Cerebellar cortex (tissue), 1 donor: ENCODE data around the gene TTLL11.

Experiments used
- DNase-seq: peaks from one replicate; pipeline ENCODE4 v3.0.0-alpha.2; 2015; ENCODE audit warnings: low spot score

TTLL11 gene

DNA sequence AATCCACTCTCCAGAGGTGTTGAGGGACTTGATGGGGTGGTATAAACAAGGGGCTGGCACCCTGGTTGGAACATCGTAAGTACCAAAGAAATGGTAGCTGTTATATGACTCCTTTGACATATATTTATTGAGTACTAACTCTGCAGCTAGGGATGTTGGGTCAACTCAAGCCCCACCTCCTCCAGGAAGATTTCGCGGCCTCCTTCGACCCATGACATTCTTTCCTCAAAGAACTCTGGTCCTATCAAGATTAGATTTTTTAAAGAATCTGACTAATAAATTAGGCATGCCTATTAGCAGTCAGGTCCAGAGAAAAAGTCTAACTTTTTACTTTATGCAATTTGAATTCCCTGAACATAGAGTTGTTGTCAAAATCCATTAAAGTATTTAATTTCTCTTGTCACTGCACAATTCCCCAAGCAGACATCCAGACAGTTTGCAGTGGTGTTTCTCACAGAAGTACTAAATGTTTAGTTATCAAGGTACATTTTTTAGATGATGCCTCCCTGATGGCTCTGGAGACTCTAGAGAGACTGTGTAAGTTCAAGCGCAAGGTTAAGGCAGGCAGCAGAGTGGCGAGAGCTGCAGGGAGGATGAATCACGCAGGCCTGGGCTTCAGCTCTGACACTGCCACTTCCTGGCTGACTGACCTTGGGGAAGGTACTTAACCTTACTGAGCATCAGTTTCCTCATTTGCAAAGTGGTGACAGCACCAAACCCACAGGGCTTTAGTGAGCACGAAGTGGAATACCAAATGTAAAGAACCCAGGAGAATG, 209.6 kb downstream of the TTLL11 start:
- no peak for DNase-seq

GRCh38 chr9:121881920-121882500, 211.1 kb downstream of the TTLL11 start:
- DNase-seq = no peak

- DNase-seq = no peak
These were observed 212.7 kb downstream of the TTLL11 start for GRCh38 chr9:121880343-121880898.

GRCh38 chr9:121878271-121878822, 214.8 kb downstream of the TTLL11 start:
- no peak for DNase-seq

DNA sequence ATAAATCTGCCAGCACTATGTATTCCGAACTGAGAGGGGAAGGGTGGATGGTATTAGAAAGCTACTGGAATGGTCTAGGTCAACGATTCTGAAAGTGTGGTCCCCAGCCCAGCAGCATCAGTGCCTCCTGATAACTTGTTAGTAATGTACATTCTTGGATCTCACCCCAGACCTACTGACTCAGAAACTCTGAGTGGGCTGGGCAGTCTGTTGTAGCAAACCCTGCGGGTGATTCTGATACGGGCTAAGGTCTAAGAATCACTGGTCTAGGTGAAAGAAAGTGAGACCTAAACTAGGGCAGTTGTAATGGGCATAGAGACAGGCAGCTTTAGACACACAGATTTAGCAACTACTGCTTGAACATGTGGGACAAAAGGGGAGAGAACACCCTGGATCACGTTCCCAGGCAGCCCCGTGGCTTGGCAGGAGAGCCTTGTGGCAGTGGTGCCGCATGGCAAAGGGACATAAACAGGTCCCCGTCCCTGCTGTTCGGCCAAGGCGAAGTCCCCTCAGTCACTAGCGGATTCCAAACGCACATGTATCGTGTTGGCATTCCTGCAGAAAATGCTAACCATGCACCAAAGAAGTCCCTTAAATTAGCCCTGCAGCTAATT, 216.3 kb downstream of the TTLL11 start:
- no peak for DNase-seq

GRCh38 chr9:121876255-121876654, 216.9 kb downstream of the TTLL11 start:
- no peak for DNase-seq

- DNase-seq = no peak
These were observed 218.6 kb downstream of the TTLL11 start for GRCh38 chr9:121874524-121874923.

DNA sequence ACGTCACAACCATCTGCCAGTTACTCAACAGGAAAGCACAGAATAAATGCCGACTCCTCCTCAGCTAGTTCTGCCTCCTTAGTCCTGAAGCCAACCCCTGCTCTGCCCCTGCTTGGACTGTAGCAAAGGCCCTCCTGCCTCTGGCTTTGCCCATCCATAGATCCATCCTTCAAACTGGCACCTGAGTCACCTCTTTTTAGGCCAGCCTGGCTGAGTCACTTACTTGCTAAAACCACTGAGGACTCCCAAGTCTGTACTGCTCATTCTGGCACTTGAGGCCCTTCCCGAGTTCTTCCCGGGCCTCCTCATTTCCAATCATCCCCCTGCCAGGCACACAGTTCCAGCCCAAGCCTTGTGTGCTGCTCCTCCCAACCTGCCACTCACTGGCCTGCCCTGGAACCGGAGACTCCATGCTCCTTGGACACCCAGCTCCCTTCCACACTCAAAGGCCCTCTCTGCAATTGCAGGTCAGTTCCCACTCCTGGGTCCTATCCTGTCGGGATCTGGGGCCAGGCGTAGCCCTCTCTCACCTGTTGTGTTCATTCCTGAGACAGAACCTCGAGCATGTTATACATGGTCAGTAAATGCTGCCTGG, 221.6 kb downstream of the TTLL11 start:
- DNase-seq = no peak

- no peak for DNase-seq
These were observed 222.8 kb downstream of the TTLL11 start for GRCh38 chr9:121870271-121870670.

GRCh38 chr9:121868626-121869025, 224.5 kb downstream of the TTLL11 start:
- no peak for DNase-seq

GRCh38 chr9:121866927-121867326, 226.2 kb downstream of the TTLL11 start:
- no peak for DNase-seq

DNA sequence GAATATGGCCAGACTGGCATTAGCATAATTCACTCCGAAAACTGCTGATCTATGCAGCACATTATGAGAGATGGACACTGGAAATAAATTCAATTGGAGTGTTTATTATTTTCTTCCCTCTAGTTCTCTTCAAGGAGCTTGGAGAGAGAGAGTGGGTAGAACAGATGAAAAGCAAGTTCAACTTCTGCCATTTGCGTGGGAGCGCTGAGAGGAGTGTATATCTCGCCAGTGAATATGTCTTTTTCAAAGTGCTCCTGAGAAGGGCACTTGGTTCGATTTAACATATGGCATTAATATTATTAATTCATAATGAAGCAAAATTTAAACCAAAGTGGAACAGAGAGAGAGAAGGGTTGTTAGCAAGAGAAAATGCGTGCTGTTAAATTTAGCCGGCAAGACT, 227.2 kb downstream of the TTLL11 start:
- no peak for DNase-seq

- DNase-seq = no peak
These were observed 228.0 kb downstream of the TTLL11 start for GRCh38 chr9:121865060-121865459.

GRCh38 chr9:121863955-121864354, 229.2 kb downstream of the TTLL11 start:
- no peak for DNase-seq

DNA sequence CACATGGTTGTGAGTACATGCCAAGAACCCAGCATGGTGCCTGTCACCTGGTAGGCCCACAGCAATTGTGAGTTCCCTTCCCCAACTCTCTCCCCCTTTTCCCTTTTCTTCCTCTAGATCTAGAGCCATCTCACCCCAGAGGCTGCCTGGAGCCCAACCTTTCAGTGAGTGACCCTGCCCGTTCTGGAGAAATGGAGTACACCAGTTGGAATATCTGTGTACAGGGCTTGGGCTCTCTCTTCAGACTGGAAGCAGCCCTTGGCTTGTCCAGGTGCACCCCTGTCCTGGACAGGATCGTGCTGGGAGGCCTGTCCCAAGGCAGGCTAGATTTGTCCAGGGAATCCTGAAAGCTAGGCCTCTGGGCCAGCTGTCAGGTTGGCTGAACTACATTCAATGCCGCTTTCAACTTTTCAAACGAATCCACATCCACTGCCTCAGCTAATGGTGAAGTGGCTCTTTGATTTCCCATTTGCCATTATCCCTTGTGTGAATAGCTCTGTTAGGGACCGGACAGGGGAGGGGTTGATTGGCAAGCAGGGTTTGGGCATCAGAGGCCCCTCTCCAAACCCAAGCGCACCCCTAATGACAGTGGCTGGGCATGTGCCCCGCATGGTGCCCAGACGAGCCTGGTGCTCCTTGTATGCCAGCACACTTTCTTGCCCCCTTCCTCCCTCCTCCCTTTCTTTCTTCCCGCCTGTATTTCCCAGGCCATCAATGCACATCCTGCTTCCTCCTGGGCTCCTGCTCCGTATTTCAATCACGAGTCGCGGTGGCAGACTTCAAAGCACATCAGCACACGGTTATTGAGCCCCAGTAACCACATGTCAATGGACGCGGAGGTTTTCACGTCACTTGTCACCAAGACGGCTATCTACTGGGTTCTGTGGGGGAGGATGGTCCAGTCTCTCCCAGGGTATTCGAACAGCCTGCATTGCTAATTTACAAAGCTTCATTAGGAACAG, 230.5 kb downstream of the TTLL11 start:
- peak; percentile 49 for DNase-seq

DNA sequence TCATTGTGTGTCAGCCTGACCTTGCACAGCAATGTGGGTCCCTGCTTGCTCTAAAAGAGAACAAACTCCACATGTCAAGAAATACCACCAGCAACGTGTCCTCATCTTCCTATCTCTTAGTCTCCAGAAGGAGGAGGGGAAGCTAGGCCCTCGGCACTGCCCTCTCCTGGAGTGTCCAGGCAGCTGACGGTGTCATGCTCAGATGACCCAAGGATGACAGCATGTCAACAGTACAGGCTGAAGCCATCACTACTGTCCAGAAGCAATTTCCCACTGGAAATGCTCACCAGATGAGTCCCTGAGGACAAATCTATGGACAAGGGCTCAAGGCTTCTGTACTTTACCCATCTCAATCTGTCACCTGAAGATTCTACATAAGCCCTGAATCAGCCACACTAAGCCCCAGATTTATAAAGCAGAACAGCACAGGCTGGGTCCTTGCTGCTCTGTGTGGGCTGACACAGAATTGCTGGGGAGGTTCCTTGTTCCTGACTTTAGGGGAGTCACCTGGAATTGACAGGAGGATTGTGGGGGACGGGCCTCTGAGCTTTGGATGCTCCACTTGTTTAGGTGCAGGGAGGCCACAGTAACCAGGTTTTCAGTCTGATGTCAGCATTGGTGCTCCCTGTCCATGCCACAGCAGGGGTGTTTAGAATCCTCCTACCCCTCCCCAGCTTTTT, 231.5 kb downstream of the TTLL11 start:
- peak; percentile 69 for DNase-seq

- no peak for DNase-seq
These were observed 232.4 kb downstream of the TTLL11 start for GRCh38 chr9:121860744-121861143.

DNA sequence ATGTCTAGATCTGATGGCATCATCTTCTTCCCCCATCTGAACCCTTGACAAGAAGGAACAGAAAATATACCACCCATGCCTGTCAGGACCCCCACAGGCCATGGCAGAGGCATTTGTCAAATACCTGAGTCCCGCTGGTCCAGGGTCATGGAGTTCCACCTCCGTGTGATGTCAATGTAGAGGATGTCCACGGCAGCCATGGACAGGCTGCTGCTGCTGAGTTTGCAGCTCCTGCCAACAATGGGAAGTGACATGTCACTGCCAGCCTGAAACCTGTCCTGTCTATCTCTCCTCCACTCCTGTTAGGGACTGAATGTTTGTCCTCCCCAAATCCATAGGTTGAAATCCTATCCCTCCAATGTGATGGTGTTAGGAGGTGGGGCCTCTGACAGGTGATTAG, 232.9 kb downstream of the TTLL11 start:
- DNase-seq = peak; percentile 50

GRCh38 chr9:121859646-121860045, 233.5 kb downstream of the TTLL11 start:
- no peak for DNase-seq

GRCh38 chr9:121858788-121859187, 234.3 kb downstream of the TTLL11 start:
- no peak for DNase-seq

DNA sequence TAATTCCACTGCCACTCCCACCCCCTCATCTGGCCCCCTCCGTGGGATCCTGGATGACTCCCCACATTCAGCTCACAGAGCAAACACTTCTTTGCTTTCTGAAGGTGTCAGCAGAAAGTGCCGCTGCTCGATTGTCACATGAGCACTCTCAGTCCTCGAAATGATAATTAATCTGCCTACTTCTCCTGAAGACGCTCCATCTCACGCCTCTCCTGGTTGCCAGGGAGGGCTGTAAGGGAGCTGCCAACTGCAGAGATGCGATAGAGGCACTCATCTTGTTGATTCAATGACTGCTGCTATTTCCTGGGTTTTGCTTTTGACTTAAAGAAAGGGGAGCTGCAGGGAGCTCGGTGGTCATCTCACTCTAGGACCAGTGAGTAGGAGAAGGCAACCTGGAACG, 235.2 kb downstream of the TTLL11 start:
- DNase-seq = peak; percentile 48
